HG02885 (cell line): ENCODE data around the gene MAP6D1.
A peak's percentile ranks its signal among the peaks of the same experiment; 100 is the strongest.

Experiments
- ATAC-seq: cut with Tn5 transposase; IDR thresholded peaks from one replicate; pipeline ENCODE4 v1.9.1; 2021; ENCODE audit warnings: mild to moderate bottlenecking; ENCODE audit not compliant: unreplicated experiment, poor library complexity

Gene MAP6D1

GRCh38 chr3:183825456-183826161 lies at the start of gene MAP6D1:
MAP6D1 (minus strand) TSS chr3:183825577; CDS start chr3:183825547, 30 bp downstream.
- ATAC-seq = peak; percentile 60

GRCh38 chr3:183873914-183874313 lies 48.5 kb upstream of the MAP6D1 start:
- ATAC-seq = no peak

GRCh38 chr3:183871541-183871940 lies 46.2 kb upstream of the MAP6D1 start:
- no peak for ATAC-seq

- ATAC-seq = no peak
Observed at GRCh38 chr3:183870563-183870962, 45.2 kb upstream of the MAP6D1 start.

GRCh38 chr3:183868796-183869195 lies 43.4 kb upstream of the MAP6D1 start:
- no peak for ATAC-seq

- no peak for ATAC-seq
Observed at GRCh38 chr3:183862610-183863009, 37.2 kb upstream of the MAP6D1 start.

GRCh38 chr3:183857863-183858262 lies 32.5 kb upstream of the MAP6D1 start:
- no peak for ATAC-seq

GRCh38 chr3:183854318-183855035 lies 29.1 kb upstream of the MAP6D1 start:
- no peak for ATAC-seq

GRCh38 chr3:183845608-183846288 lies 20.4 kb upstream of the MAP6D1 start:
- no peak for ATAC-seq

GRCh38 chr3:183845090-183845489 lies 19.7 kb upstream of the MAP6D1 start:
- ATAC-seq = no peak

GRCh38 chr3:183844606-183845005 lies 19.2 kb upstream of the MAP6D1 start:
- ATAC-seq = no peak

GRCh38 chr3:183839751-183840150 lies 14.4 kb upstream of the MAP6D1 start:
- no peak for ATAC-seq

GRCh38 chr3:183837894-183838293 lies 12.5 kb upstream of the MAP6D1 start:
- no peak for ATAC-seq

- no peak for ATAC-seq
Observed at GRCh38 chr3:183837390-183837789, 12.0 kb upstream of the MAP6D1 start.

GRCh38 chr3:183833516-183833915 lies 8.1 kb upstream of the MAP6D1 start:
- ATAC-seq = no peak

- no peak for ATAC-seq
Observed at GRCh38 chr3:183830187-183830586, 4.8 kb upstream of the MAP6D1 start.

- ATAC-seq = no peak
Observed at GRCh38 chr3:183829466-183829865, 4.1 kb upstream of the MAP6D1 start.

- no peak for ATAC-seq
Observed at GRCh38 chr3:183828538-183828870, 3.1 kb upstream of the MAP6D1 start.

GRCh38 chr3:183827809-183828537 lies 2.6 kb upstream of the MAP6D1 start:
- ATAC-seq = no peak

GRCh38 chr3:183826448-183827250 lies 1.3 kb upstream of the MAP6D1 start:
- ATAC-seq = no peak
